HG02763 (cell line): ENCODE data around the gene ABHD1.

Source experiments
- ATAC-seq: cut with Tn5 transposase; IDR thresholded peaks from one replicate; pipeline ENCODE4 v1.9.1; 2021; ENCODE audit warnings: mild to moderate bottlenecking, moderate library complexity; ENCODE audit not compliant: unreplicated experiment

Gene ABHD1

GRCh38 chr2:27134781-27135477 is 11.3 kb downstream of the ABHD1 start:
- ATAC-seq: no peak

GRCh38 chr2:27135478-27135955 is 11.9 kb downstream of the ABHD1 start:
- no peak for ATAC-seq

- ATAC-seq: no peak
These were observed 13.1 kb downstream of the ABHD1 start for GRCh38 chr2:27136751-27137150.

- no peak for ATAC-seq
These were observed 13.8 kb downstream of the ABHD1 start for GRCh38 chr2:27137322-27137935.

DNA sequence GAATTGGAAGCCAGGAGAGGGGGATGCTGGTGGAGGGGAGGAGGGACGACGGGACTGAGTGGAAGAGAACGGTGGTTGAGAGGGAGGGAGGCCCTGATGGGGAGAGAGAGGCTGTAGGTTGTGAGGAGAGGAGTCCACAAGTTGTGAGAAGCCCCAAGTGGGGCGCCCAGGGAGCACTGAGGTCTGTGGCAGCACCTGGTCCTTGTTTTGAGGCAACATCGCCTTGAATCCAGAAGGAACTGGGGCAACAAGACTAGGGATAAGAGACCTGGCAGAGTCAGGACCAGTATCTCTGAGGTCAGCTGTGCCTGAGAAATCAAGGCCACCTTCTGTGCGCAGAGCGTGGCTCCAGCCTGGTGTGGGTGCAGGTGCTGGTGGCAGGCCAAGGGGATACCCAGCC is 14.5 kb downstream of the ABHD1 start:
- no peak for ATAC-seq

DNA sequence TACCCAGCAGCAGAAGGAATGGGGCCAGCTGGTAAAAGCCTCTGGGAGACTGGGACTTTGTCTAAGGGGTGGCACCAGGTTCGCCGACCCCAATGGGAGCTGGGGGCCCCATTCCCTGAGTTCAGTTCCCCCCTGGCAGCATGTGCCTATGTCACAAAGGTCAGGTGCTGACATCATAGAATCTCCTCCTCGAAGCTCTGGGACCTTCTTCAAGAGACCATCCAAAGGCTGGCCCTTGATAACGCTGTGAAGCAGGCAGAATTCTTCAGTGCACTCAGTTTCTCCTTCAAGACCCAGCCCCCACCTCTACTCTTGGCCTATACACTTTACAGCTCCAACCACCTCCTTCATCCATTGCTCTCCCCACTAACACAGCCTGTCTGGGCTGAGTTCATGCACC is 15.7 kb downstream of the ABHD1 start, which contains the start of gene PRR30:
TSS of gene PRR30 (minus strand) at position 101 of the 400 bp plus-strand sequence. CDS start 1,081 bp downstream, outside the sequence.
- ATAC-seq: no peak

DNA sequence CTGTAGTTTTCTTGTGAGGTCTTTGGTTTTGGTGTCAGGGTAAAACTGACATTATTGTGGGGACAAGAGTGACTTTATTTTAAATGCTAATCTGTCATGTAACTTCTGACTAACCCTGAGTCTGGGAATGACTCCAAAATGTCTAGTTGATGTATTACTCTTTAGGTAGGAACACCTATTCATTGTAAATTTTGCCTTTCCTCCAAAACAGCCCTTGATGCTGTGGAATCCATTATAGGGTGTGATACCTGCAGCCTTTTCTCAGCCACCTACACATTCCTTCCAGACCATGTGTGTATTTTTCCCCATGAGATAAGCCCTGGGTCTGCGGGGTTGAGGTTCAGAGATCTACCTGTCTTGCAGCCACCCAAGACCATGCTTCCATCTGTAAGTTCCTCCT is 19.7 kb downstream of the ABHD1 start:
- no peak for ATAC-seq

DNA sequence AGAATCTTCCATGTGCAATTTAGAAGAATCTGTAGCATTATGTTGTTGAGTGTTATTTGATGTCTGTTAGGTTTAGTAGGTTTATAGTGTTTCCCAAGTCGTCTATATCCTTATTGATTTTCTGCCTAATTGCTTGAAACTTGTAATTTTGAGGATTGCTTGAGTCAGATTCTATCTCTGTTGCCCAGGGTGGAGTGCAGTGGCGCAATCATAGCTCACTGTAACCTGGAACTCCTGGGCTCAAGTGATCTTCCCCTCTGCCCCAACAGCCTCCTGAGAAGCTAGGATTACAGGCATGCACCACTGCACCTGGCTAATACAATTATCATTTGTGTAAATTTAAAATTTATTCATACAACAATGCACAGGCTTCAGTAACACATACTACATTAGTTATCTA is 22.1 kb downstream of the ABHD1 start:
- ATAC-seq: no peak

DNA sequence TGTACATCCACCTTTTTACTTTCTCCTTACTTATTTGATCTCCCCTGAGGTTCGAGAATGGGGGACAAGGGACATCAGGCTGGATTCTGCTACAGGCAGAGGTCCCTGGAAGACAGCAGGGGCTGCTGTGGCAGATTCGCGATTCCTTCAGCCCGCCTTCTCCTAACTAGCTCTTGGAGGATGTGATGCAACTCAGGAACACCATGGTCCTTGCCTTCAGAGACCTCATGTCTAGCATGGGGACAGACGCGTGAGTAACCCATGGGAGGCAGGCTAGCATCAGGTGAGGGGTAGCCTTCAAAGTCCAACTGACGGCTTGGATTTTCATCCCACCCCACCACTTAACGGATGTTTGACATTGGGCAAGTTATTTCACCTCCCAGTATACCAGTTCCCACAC is 24.3 kb downstream of the ABHD1 start:
- ATAC-seq: no peak

DNA sequence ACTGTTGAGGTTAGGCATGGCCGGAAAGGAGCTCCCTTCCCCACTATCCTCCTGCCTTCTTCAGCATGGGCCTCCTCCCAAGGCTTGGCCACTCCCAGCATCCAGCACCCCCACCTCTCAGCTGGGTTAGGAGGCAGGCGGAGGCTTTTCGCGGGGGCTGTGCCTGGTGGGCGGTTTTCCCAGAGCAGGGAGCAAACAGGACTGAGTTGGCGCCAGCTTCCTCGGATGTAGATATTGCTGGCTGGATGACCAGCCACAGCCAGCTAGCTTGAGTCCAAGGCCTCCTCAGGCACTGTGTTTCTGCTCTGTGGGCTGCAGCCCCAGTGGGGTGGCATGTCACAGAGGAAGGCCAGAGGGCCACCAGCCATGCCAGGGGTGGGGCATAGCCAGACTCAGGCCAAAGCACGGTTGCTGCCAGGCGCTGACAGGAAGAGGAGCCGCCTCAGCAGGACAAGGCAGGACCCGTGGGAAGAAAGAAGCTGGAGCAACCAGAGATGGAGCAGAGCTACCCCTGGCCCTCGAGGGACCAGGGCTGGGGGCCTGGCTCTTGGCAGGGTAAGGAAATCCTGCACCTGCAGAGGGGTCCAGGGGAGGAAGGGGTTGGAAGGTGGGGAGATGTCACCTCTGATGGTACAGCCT is 25.3 kb downstream of the ABHD1 start, which contains the start of gene TCF23:
TSS of gene TCF23 (plus strand) at position 204 of the 639 bp plus-strand sequence. CDS start at position 334, 130 bp downstream.
- no peak for ATAC-seq

DNA sequence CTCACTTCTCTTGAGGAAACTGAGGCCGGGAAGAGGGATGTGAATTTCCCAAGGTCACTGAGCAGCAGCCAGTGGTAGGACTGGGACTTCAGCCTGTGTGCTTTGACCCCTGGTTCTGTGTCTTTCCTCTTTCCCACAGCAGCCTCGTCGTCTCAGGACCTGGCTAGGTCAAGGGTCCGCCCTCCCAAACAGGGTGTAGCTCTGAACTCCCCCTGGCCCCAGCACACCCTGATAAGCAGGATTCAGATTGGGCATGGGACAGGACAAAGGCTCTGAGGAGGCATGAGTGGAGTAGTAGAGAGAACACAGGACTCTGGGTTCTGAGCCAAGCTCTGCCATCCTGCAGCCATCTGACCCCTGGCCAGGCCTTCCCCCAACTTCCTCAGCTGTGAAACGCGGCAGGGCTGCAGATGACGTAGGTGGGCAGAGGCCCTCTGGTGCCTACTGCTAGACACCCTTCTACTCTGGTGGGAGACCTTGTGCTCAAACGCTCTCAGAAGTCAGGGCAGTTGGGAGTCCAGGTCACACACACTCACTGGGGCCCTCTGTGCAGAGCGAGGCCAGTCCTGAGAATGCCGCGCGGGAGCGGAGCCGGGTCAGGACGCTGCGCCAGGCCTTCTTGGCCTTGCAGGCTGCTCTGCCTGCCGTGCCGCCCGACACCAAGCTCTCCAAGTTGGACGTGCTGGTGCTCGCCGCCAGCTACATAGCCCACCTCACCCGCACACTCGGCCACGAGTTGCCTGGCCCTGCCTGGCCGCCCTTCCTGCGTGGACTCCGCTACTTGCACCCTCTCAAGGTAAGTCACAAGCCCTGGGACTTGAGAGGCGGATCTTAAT is 26.2 kb downstream of the ABHD1 start:
- no peak for ATAC-seq

- no peak for ATAC-seq
These were observed 27.1 kb downstream of the ABHD1 start for GRCh38 chr2:27150639-27151230.

DNA sequence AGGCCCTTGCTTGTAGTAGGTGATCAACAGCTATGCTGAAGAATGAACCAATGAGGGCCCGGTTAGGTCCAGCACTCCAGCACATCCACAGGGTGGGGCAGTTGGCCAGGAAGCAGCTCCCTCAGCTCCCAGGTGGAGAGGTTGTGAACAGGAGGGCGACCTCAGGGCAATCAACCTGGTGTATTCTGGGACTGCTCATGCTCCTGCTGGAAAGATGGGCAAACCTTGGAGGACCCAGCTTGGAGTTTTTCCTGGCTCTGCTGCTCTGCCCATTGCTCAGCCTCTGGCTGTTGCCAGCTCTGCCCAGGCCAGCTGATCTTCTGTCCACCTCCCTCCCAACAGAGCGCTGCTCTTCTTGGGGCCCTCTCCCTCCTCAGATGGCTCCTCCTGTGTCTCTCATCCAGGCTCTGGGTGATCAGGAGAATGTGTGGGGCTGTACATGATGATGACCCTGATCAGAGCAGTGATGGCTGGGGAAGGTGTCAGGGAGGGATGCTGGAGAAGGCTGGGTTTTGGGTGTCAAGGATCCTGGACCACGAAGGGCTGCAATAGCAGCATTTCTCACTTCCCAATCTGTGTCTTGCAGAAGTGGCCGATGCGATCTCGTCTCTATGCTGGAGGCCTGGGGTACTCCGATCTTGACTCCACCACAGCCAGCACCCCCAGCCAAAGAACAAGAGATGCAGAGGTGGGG is 28.6 kb downstream of the ABHD1 start:
- no peak for ATAC-seq

DNA sequence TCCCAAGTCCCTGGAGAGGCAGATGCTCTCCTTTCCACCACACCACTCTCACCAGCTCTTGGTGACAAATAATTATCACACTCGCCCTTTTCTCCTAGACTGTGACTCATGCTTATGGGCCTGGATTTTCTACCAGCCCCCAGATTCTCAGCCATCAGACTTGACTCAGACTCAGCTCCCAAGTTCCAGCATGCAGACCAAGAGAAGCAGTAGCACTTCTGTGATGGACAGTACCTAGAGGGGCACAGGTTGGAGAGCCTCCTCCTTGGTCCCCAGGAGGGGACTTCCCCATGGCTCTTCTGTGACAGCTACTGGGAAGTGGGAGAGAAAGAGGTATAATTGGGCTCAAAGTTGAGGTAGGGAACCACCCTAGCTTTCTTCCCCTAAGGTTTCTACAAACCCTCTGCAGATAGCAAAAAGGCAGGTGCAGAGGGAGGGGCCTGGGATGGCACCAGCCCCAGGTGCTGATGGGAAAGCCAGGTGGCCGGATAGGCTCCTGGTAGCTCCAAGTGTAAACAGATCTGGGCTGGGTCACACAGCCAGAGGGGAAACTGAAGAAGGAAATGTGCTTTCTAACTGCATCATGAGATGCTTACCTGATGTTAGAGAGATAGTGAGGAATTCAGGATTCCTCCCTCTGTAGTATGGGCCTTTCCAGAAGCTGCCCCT is 29.3 kb downstream of the ABHD1 start:
- no peak for ATAC-seq

DNA sequence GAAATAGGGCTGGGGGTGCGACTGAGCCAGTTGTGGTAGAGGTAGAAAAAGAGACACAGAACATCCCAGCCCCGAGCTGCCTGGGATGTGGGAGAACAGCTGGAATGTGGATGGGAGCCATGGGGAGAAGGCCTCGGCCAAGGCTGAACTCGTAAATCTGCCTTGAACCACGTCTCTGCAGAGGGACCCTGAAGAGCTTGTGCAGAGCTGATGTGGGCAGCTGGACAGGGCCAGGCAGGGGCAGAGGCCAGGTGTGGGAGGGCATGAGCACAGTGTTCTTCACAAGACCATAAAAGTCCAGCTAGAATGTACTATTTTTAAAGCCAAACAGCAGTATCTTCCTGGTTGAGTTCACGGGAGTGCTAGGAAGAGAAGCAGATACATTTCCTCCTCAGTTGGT is 30.9 kb downstream of the ABHD1 start:
- no peak for ATAC-seq

DNA sequence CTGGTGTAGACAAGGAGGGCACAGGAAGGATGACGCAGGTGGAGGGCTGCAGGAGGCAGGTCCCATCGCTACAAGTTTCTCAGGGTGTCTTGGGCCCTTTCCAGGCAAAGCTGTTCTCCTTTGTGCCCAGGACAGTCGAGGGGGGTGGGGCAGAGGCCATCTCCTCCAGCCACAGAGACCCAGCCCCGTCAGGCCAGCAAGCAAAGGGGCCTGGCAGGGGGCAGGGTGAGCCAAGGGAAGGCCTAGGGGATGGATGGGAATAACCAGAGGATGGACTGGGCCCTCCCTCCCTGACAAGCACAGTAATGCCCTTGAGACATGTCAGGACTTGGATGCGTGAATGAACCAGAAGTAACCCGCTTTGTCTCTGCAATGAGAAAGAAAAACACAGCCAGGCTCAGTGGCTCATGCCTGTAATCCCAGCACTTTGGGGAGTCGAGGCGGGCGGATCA is 31.5 kb downstream of the ABHD1 start:
- no peak for ATAC-seq

DNA sequence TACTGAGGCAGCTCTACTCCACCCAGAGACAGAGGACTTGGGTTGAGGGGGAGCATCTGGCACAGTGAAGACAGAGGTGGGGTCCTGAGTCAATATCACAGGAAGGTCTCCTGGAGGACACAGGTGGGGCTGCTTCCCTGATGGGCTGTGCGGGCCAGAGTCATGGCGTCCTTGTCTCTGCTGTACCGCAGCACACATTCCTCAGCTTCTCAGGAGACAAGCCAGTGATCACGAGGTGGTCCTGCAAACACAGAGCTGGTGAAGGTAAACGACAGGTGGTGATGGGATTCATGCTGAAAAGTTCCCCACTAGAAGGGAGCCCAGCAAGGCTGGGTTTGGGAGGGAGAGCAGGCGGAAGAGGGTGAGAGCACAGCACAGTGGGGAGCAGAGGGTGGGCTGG is 34.9 kb downstream of the ABHD1 start:
- ATAC-seq: no peak

- ATAC-seq: no peak
These were observed 35.7 kb downstream of the ABHD1 start for GRCh38 chr2:27159271-27159670.

GRCh38 chr2:27160191-27160590 is 36.6 kb downstream of the ABHD1 start:
- ATAC-seq: no peak
